B cell (primary cell): ENCODE measurements around the gene LRRIQ4.

Experiments
- EZH2 ChIP-seq: IDR thresholded peaks from 2 replicates; pipeline ENCODE4 v1.6.1; 2012; ENCODE audit warnings: borderline replicate concordance, low read depth, mild to moderate bottlenecking, moderate library complexity, low read length; ENCODE audit not compliant: insufficient read depth, poor library complexity, severe bottlenecking
- TF ChIP-seq, protein P1 (sequence below): fragments of 200-600 bp; IDR thresholded peaks from one replicate; pipeline ENCODE4 v1.8.0; 2022; ENCODE audit warnings: antibody characterized with exemption, mild to moderate bottlenecking

GRCh38 chr3:169827712-169828111 lies 15.0 kb downstream of the LRRIQ4 start:
- TF ChIP-seq, protein P1, sequence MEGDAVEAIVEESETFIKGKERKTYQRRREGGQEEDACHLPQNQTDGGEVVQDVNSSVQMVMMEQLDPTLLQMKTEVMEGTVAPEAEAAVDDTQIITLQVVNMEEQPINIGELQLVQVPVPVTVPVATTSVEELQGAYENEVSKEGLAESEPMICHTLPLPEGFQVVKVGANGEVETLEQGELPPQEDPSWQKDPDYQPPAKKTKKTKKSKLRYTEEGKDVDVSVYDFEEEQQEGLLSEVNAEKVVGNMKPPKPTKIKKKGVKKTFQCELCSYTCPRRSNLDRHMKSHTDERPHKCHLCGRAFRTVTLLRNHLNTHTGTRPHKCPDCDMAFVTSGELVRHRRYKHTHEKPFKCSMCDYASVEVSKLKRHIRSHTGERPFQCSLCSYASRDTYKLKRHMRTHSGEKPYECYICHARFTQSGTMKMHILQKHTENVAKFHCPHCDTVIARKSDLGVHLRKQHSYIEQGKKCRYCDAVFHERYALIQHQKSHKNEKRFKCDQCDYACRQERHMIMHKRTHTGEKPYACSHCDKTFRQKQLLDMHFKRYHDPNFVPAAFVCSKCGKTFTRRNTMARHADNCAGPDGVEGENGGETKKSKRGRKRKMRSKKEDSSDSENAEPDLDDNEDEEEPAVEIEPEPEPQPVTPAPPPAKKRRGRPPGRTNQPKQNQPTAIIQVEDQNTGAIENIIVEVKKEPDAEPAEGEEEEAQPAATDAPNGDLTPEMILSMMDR, result no peak
- TF ChIP-seq EZH2, result no peak
